Measurements from ENCODE around the gene TMEM225.

DNA sequence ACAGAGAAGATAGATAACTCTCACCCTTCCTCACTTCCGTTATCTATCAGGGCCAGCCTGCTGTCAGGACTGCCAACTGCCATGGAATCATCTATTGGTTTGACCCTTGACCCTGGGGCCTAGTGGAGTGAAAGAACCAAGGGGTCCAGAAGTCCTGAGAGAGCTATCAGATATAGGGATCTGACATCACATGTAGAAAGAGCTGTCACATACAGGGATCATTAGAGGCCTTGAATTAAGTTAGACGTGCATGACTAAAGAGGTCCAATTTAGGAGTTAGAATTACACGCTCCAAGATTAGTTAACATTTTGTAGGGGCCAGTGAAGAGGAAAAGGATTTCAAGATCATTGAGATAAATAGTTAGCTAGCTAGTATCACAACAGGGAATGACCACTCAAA, at the start of gene TMEM225:
- TF ChIP-seq ZNF24 (tag by site-specific recombination; IDR thresholded peaks at IDR 0.05) (no peak), YY1 (tag by site-specific recombination; IDR thresholded peaks at IDR 0.05) (no peak)

Measured in HEK293 (cell line).